Endothelial cell of umbilical vein (primary cell): ENCODE data around the gene PUM2. TPM values are rescaled to one million over a fixed set of nuclear protein-coding genes. Genes with fewer than 3 reads are reported as not detected.

Experiments
- BruUV-seq: library from RNA; stranded (reverse); fragments of 400-500 nt; replicated peaks from 2 replicates; lab custom pipeline; 2021; lab: Mats Ljungman, UMichigan
- CTCF ChIA-PET: fragments of 300-600, 350-600 bp; sonication (Branson Sonifier 250); formaldehyde crosslinking; loops from one replicate; lab custom pipeline; 2021; ENCODE audit warnings: antibody characterized with exemption, inconsistent platforms; lab: Charles Lee
- POLR2A ChIA-PET: fragments of 300-600, 350-600 bp; sonication (Branson Sonifier 250); formaldehyde crosslinking; loops from one replicate; lab custom pipeline; 2021; ENCODE audit warnings: antibody characterized with exemption, inconsistent platforms; lab: Charles Lee
- DNase-seq: peaks from one replicate; pipeline ENCODE4 v3.0.0-alpha.2; 2011; ENCODE audit warnings: low read depth, low spot score
- FAIRE-seq: peaks from 2 replicates; lab custom pipeline; 2011; peaks lifted over from hg19 to GRCh38; lab: Jason Lieb, UNC
- H2AFZ ChIP-seq: 2 replicates; pipeline ENCODE4 v1.6.0; 2012; ENCODE audit warnings: low read depth, low read length, control low read depth, inconsistent platforms
- H3K27ac ChIP-seq: 2 replicates; pipeline ENCODE4 v1.5.1; 2011; ENCODE audit warnings: low read depth, mild to moderate bottlenecking, control low read depth, low read length, moderate library complexity; ENCODE audit not compliant: insufficient read depth
- H3K27me3 ChIP-seq, 2 experiments: 2 replicates each; pipeline versions ENCODE4 v1.6.0 to v1.6.1; 2011; ENCODE audit warnings: low read length in 2 of 2, mixed read lengths in 1 of 2; ENCODE audit not compliant: control insufficient read depth in 2 of 2, insufficient read depth in 2 of 2
- H3K36me3 ChIP-seq, 2 experiments: 2 replicates in 1 of 2; 3 replicates in 1 of 2; pipeline ENCODE4 v1.5.1; 2011; ENCODE audit warnings: low read length in 2 of 2, mild to moderate bottlenecking in 1 of 2, moderate library complexity in 1 of 2; ENCODE audit not compliant: control insufficient read depth in 2 of 2, insufficient read depth in 2 of 2; ENCODE audit errors: extremely low read depth in 1 of 2
- H3K4me1 ChIP-seq: 3 replicates; pipeline ENCODE4 v1.5.1; 2011; ENCODE audit warnings: mild to moderate bottlenecking, low read length; ENCODE audit not compliant: control insufficient read depth, insufficient read depth; ENCODE audit errors: extremely low read depth
- H3K4me2 ChIP-seq: 2 replicates; pipeline ENCODE4 v1.6.1; 2011; ENCODE audit warnings: low read length, control low read depth, mixed read lengths; ENCODE audit not compliant: insufficient read depth
- H3K4me3 ChIP-seq, 3 experiments: fragments of 200-600 bp in 1 of 3; sonication (generic), shearing (Covaris generic) in 1 of 3; replicated peaks in 1 of 3; 2 replicates each; pipeline ENCODE4 v1.5.1; 2011 to 2016; ENCODE audit warnings: control low read depth in 3 of 3, low read length in 3 of 3, mild to moderate bottlenecking in 2 of 3, inconsistent platforms in 1 of 3, low read depth in 1 of 3, moderate library complexity in 1 of 3; ENCODE audit not compliant: insufficient read depth in 1 of 3
- H3K79me2 ChIP-seq: 2 replicates; pipeline ENCODE4 v1.6.0; 2012; ENCODE audit warnings: low read length, inconsistent platforms; ENCODE audit not compliant: control insufficient read depth, insufficient read depth
- H3K9ac ChIP-seq: replicated peaks from 2 replicates; pipeline ENCODE3; 2011; ENCODE audit warnings: low read length, control low read depth; ENCODE audit not compliant: insufficient read depth; ENCODE audit errors: extremely low read depth
- H3K9me1 ChIP-seq: replicated peaks from 3 replicates; pipeline ENCODE4 v1.6.0; 2011; ENCODE audit warnings: mild to moderate bottlenecking, low read length; ENCODE audit not compliant: control insufficient read depth, insufficient read depth; ENCODE audit errors: extremely low read depth
- H3K9me3 ChIP-seq: replicated peaks from 2 replicates; pipeline ENCODE4 v1.5.1; 2012; ENCODE audit warnings: low read length, inconsistent platforms; ENCODE audit not compliant: control insufficient read depth, insufficient read depth
- H4K20me1 ChIP-seq: replicated peaks from 2 replicates; pipeline ENCODE3; 2011; ENCODE audit warnings: mild to moderate bottlenecking, low read length; ENCODE audit not compliant: control insufficient read depth, insufficient read depth; ENCODE audit errors: extremely low read depth
- EZH2 ChIP-seq: IDR thresholded peaks from 2 replicates; pipeline ENCODE4 v1.6.1; 2012; ENCODE audit warnings: borderline replicate concordance, low read depth, mild to moderate bottlenecking, moderate library complexity, low read length, inconsistent platforms; ENCODE audit not compliant: severe bottlenecking
- FOS ChIP-seq: IDR thresholded peaks from 2 replicates; pipeline ENCODE4 v1.6.1; 2011; ENCODE audit warnings: mild to moderate bottlenecking, low read length, moderate library complexity, borderline replicate concordance; ENCODE audit not compliant: insufficient read depth
- JUN ChIP-seq: IDR thresholded peaks from 2 replicates; pipeline ENCODE4 v1.6.1; 2011; ENCODE audit warnings: borderline replicate concordance, low read depth; ENCODE audit not compliant: insufficient read length, insufficient read depth
- MAX ChIP-seq: IDR thresholded peaks from 2 replicates; pipeline ENCODE4 v1.6.1; 2011; ENCODE audit not compliant: insufficient read depth, insufficient read length
- MYC ChIP-seq: IDR thresholded peaks from one replicate; pipeline ENCODE4 v1.6.1; 2011; ENCODE audit warnings: mild to moderate bottlenecking, low read depth, low read length
- POLR2AphosphoS5 ChIP-seq: IDR thresholded peaks from 2 replicates; pipeline ENCODE4 v1.6.1; 2012; ENCODE audit warnings: low read depth, mild to moderate bottlenecking, control low read depth, low read length, moderate library complexity; ENCODE audit not compliant: insufficient read depth
- dilution Hi-C: fragments of 300-500 bp; cut with MboI; formaldehyde crosslinking; loops from one replicate; pipeline ENCODE4 v1.15.0; 2019; ENCODE audit warnings: low sequenced_read_pairs; ENCODE audit not compliant: extremely low pct_ligation_motif_present
- intact Hi-C: fragments of 100-400 bp; cut with micrococcal nuclease; formaldehyde crosslinking; loops from one replicate; pipeline ENCODE4 v1.10.0; 2022
- polyA plus RNA-seq, 4 experiments: library from polyadenylated mRNA; depleted of rRNA in 3 of 4; stranded (reverse) in 3 of 4; unstranded in 1 of 4; fragments of >200 nt; gene quantifications; 2 replicates each; pipeline versions ENCODE4 v1.2.1 to v1.2.3, GENCODE V29; 2011 to 2012; ENCODE audit warnings: missing spikeins in 1 of 4
- total RNA-seq: library from RNA; stranded (reverse); gene quantifications from 2 replicates; pipeline ENCODE4 v1.2.3, GENCODE V29; 2021

Gene PUM2
- total and polyA plus RNA-seq, 2 donors (not counting 3 experiments of a cell fraction or from before 2014, with no cell fraction given), result 32.9 to 83.7 TPM

GRCh38 chr2:20339012-20339411 lies 11.6 kb downstream of the PUM2 start:
- no peaks in the 10 kb centered on the region for H3K36me3 ChIP-seq
- H3K4me2 ChIP-seq, result no peak overlapping the region
- intact Hi-C loops (no loop called here), dilution Hi-C loops (no loop called here)
- no peak for FAIRE-seq
- DNase-seq, result no peak
- no peak overlapping the region for H3K4me3 ChIP-seq
- H3K27me3 ChIP-seq, result no peaks in the 10 kb centered on the region
- CTCF ChIA-PET, result interaction anchor here (7.4 kb wide), 1 partner anchor 13 kb away, joined by 69 read pairs; no protein-coding TSS in a partner anchor
- POLR2A ChIA-PET, result interaction anchor here (0.6 kb wide), 1 partner anchor 10 kb away, joined by 5 read pairs; no protein-coding TSS in a partner anchor
- peaks cover 12% of the 10 kb centered on the region for H3K4me1 ChIP-seq
- no peak overlapping the region for H3K9ac ChIP-seq
- H3K9me1 ChIP-seq, result no peaks in the 10 kb centered on the region
- no TSS peak for BruUV-seq
- TF ChIP-seq MYC, result no peak
- no peaks in the 10 kb centered on the region for H3K9me3 ChIP-seq
- peaks cover 43% of the 10 kb centered on the region for H4K20me1 ChIP-seq
- H3K79me2 ChIP-seq, result peaks cover 100% of the 10 kb centered on the region
- H2AFZ ChIP-seq, result no peak overlapping the region
- no peak overlapping the region for H3K27ac ChIP-seq

DNA sequence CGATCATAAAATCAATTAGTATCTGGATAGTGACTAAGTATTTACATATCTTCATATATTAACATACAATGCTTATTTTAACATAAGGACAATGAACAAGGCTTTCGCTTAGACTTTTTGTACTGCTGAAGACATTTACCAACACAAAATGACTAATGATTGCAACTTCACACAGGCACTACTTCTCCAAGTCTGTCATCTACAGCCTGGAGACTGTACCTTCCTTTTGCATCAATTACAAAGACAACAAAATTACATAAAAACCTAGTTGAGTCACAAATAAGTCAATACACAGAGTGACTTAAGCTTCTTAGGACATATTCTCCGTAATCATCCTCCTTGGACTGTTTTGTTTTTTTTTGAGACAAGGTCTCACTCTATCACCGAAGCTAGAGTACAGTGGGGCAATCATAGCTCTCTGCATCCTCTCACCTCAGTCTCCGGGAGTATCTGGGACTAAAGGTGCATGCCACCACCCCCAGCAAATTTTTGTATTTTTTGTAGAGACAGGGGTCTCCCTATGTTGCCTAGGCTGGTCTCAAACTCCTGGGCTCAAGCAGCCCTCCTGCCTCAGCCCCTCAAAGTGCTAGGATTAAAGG lies 15.9 kb downstream of the PUM2 start:
- intact Hi-C loops (no loop called here), dilution Hi-C loops (no loop called here)
- Histone ChIP-seq H3K27me3 (no peaks in the 10 kb centered on the region), H3K9me3 (no peaks in the 10 kb centered on the region), H3K9ac (no peak overlapping the region), H3K36me3 (peaks cover 0 to 2% of the 10 kb centered on the region in 2 experiments), H4K20me1 (peaks cover 40% of the 10 kb centered on the region), H3K27ac (no peak overlapping the region), H3K79me2 (peaks cover 100% of the 10 kb centered on the region), H3K9me1 (no peaks in the 10 kb centered on the region), H2AFZ (no peak overlapping the region), H3K4me2 (no peak overlapping the region), H3K4me1 (peaks cover 12% of the 10 kb centered on the region), H3K4me3 (no peak overlapping the region)
- BruUV-seq, result no TSS peak
- no peak for DNase-seq
- no peak for FAIRE-seq
- no peak for TF ChIP-seq JUN
- no peak for TF ChIP-seq POLR2AphosphoS5
- TF ChIP-seq EZH2, result no peak
- no peak for TF ChIP-seq MAX
- TF ChIP-seq FOS, result no peak
- TF ChIP-seq MYC, result no peak
- ChIA-PET CTCF (interaction anchor here (1.2 to 7.4 kb wide), 2 partner anchors 8 to 12 kb away, joined by 4 to 69 read pairs; no protein-coding TSS in a partner anchor), POLR2A (interaction anchor here (0.6 kb wide), 1 partner anchor 44 kb away, joined by 3 read pairs; no protein-coding TSS in a partner anchor)
